OCI-LY3 (cell line): Measurements from ENCODE around the gene SLC1A6.

Experiments used
- CTCF ChIP-seq: fragments of 200-600, 300-600 bp; sonication (generic); IDR thresholded peaks from 2 replicates; pipeline ENCODE4 v1.5.1; 2014; ENCODE audit warnings: antibody characterized with exemption, low read length, low read depth
- EZH2phosphoT487 ChIP-seq: fragments of 200-600 bp; shearing (Covaris generic); IDR thresholded peaks from 2 replicates; pipeline ENCODE4 v1.6.1; 2018; ENCODE audit warnings: antibody characterized with exemption, mixed run types, low read depth

GRCh38 chr19:14915116-14915515 is 64.5 kb downstream of the SLC1A6 start:
- no peak for TF ChIP-seq CTCF
- no peak for TF ChIP-seq EZH2phosphoT487
